HG03039 (cell line): ENCODE results near the gene ACP5.

Experiments
- ATAC-seq: cut with Tn5 transposase; IDR thresholded peaks from one replicate; pipeline ENCODE4 v1.9.1; 2021; ENCODE audit warnings: mild to moderate bottlenecking, moderate library complexity; ENCODE audit not compliant: unreplicated experiment

ACP5 gene

DNA sequence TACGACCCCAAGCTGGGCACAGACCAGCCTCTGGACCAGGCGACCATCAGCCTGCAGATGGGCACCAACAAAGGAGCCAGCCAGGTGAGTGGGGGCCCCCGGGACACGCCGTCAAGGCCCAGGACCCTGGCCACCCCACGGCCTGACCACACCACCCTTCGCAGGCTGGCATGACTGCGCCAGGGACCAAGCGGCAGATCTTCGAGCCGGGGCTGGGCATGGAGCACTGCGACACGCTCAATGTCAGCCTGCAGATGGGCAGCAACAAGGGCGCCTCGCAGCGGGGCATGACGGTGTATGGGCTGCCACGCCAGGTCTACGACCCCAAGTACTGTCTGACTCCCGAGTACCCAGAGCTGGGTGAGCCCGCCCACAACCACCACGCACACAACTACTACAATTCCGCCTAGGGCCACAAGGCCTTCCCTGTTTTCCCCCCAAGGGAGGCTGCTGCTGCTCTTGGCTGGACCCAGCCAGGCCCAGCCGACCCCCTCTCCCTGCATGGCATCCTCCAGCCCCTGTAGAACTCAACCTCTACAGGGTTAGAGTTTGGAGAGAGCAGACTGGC is 28.0 kb downstream of the ACP5 start:
- no peak for ATAC-seq

DNA sequence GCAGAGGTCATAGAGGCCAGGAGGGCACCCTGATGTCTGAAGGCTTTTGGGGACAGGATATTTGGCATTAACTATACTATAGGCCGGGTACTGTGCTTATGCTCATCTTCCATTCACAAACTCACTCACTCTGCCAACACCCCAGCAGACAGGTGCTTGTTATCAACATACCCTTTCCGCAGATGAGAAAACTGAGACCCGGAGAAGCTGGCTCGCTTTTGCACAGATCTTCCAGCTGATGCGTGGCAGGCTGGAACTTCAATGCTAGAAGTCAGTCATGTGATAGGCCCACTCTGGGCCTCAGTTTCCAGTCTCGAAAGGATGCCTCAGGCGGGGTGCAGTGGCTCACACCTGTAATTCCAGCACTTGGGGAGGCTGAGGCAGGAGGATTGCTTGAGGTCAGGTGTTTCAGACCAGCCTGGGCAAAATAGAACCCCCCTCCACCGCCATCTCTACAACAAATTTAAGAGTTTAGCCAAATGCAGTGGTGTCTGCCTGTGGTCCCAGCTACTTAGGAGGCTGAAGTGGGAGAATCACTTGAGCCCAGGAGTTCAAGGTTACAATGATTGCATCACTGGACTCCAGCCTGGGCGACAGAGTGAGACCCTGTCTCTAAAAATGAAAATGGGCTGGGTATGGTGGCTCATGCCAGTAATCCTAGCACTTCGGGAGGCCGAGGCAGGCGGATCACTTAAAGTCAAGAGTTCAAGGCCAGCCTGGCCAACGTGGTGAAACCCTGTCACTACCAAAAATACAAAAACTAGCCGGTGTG is 29.3 kb downstream of the ACP5 start:
- no peak for ATAC-seq

DNA sequence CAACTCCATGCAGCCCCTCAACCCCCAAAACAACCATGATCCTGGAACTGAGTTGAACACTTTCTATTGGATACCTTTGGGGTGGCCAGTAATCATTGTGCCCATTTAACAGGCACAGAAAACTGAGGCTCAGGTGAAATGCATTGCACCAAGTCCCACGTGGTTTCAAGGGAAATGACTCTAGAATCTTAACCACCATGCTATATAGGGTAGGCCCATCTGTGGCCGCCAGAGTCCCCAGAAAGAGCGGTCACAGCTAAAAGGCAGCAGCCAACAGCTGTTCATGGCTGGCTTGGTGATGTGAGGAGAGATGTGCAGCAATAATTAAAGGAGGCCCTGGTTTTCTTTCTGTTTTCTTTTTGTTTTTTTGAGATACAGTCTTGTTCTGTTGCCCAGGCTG is 36.2 kb downstream of the ACP5 start:
- no peak for ATAC-seq

DNA sequence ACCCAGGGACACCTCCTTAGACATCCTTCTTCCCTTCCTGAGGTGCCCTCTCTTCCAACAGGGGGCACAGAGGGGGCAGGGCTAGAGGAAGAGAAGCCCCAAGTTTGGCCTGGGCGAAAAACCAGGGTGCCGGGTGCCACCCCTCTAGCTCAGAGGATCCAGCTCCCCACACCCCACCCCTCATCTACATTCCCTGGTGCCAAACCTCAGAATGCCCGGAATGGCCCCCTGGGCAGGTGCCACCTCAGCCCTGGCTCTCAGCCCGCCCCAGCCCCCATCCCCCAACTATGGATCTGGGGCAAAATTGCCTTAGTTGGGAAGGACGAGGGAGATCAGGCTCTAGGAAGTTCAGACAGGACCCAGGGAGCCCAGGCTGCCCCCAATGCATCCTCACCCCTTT is 36.8 kb downstream of the ACP5 start:
- ATAC-seq: no peak

DNA sequence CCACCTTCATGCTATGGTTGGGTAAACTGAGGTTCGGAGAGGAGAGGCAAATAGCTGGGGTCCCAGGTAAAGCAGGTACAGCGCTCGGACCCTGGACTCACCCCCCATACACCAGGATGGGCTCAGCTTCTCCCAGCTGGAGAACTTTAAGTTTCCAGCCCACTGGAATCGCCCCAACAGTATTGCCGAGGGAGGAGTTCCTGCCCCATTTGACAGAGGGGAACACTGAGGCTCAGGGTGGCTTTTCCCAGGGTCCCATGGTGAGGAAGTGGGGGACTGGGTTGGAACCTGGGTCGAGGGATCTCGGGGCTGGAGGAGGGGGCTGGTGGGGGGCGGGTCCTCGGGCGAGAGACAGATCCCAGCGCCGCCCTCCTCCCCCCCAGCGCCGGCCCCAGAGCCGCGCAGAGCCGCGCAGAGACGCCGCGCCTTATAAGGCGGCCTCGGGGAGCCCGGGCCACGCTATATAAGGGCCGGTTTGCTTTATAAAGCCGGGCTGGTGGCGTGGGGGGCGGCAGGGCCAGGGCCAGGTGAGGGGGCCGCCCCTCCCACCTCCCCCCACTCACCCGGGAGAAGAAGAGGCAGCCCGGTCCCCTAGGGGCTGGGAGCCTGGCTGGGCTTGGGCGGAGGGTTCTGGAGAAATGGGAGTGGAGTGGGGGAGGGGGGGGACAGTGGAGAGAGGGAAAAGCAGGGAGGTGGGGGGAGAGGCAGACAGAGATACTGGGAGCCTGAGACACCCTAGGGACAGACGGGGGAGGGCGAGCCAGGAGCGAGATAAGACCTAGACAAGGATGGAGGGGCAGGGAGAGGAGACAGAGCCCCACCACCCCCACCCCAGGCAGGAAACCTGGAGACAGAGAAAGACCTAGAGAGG is 37.7 kb downstream of the ACP5 start:
- ATAC-seq: no peak

DNA sequence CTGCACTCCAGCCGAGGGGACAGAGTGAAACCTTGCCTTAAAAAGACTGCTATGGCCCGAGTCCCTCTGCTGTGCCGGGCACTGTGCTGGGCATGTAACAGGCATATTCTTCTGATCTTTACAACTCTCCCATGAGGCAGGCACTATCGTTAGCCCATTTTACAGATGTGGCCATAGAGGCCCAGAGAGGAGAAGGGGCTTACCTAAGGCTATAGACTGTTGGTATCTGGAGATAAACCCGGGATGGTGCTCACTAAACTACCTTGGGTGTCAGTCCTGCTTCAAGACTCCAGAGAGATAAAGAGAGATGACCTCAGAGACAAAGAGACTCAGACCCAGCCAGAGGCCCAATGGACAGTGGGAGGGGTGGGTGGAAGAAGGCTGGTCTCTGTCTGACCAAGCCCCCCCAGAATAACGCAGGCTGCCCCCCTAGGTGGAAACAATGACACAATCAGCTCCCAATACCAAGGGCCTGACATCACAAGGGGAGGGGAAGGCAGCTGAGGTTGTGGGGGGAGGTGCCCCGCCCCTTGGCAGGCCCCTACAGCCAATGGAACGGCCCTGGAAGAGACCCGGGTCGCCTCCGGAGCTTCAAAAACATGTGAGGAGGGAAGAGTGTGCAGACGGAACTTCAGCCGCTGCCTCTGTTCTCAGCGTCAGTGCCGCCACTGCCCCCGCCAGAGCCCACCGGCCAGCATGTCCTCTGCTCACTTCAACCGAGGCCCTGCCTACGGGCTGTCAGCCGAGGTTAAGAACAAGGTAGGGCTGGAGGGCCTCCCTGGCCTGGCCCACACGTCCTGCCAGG is 39.0 kb downstream of the ACP5 start, which contains the start of gene CNN1:
TSS of gene CNN1 (plus strand) at position 620 of the 805 bp plus-strand sequence. CDS start at position 697, 77 bp downstream.
- no peak for ATAC-seq

DNA sequence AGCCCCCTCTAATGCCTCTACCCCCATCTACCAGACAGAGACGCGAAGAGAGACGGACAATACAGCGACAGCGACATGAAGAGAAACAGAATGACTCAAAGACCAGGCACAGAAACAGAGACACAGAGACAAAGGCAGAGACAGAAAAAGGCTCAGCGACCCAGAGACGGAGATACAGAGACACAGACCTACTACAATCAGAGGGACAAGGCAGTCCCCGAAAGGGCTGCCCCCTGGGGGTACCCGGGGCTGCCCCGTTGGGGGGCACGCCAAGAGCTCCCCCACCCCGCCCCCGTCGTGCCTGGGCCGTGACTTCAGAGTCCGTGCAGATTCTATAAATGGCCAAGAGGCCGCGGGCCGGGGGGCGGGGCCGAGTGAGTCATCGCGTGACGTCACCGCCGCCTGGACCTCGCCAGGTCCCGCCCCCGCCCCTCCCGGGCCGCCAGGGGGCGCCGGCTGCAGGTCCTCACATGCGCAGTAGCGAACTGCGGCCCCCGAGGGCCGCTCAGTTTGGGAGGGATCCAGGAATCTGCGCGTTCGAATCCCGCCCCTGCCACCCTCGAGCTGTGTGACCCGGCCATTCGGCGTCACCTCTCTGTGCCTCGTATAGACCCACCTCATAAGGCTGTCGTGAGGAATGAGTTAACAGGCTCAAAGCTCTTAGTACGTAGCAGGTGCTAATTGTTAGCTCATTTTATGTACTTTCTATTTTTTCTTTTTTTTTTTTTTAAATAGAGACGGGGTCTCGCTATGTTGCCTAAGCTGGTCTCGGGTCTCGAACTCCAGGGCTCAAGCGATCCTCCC is 41.5 kb downstream of the ACP5 start:
- ATAC-seq: peak; percentile 67

DNA sequence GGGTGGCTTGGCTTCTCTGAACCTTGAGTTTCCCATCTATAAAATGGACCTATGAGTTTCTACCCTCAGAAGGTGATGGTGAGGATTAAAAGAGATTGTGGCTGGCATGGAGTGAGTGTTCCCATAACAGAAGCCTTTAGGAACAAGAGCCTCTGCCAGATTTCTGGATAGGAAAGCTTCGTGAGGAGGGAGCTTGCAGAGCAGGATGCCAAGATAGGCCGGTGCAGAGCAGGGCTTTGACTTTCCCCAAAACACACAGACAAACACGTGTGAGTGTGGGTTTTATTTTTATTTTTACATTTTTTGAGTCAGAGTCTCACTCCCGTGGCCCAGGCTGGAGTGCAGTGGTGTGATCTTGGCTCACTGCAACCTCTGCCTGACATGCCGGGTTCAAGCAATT is 42.5 kb downstream of the ACP5 start:
- ATAC-seq: no peak

DNA sequence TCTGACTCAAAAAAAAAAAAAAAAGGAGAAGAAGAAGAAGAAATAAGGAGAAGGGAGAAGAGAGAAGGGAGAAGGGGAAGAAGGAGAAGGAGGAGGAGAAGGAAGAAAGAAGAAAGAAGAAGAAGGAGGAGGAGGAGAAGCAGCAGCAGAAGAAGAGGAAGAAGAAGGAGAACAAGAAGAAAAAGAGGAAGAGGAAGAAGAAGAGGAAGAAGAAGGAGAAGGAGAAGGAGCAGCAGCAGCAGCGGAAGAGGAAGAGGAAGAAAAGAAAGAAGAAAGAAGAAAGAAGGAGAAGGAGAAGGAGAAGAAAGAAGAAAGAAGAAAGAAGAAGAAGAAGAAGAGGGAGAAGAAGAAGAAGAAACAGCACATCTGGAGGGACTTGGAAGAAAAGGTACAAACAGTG is 42.9 kb downstream of the ACP5 start:
- ATAC-seq: no peak

DNA sequence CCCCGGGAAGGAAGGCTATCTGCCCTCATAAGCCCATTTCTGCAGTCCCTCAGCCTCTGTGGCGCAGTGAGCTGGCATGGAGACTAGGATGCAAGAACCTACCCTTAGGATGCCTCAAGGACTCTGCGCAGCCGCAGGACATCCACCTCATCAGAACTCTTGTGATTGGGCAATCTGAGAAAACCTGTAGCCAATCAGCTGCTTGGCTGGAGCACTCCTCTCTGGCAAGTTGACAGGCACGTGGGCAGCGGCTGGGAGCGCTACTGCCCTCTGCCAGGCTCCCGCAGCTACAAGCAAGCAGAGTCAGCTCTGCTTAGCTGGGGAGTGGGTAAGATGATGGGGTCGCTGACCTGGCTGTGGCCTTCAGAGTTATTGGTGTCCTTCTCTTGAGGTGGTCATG is 47.0 kb downstream of the ACP5 start:
- ATAC-seq: no peak

DNA sequence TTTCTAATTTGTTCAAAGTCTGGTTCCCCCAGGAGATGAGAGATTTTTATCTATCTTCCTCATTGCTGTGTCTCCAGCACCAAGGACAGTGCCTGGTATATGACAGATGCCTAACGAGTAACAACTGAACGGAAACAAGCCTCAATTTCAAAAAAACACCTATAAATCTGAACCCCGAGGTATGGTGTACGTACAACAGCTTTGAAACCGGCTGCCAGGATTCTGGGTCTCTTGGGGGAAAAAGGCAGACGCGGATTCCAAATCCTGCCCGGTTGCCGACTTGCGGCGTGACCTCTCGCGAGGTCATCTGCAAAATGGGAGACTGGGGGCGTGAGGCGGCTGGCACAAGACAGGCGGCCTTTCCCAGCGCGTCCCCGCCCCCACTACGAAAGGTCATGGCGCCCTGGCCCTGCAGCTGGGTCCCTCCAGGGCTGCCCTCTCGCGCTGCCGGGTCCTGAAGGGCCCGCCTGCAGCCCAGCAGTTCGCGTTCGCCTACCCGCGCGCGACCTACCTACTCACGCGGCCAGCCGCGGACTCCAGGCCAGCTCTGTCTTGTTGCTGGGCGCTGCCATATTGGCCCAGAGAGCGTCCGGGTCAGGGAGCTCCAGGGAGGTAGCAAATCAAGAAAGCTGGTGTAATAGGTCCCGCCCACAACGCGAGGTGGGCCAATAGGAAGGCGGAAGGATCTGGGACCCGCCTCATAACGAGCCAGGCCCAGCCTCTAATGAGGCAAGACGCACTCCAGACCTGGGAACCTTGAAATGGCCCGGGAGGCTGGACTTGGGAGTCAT is 48.7 kb downstream of the ACP5 start, which contains the start of gene ECSIT:
TSS of gene ECSIT (minus strand) at position 584 of the 791 bp plus-strand sequence. CDS start 9,964 bp downstream, outside the sequence.
- peak; percentile 92 for ATAC-seq
